ENCODE results near the gene PARVG. TPM values are rescaled to one million over a fixed set of nuclear protein-coding genes. Genes with fewer than 3 reads are reported as not detected.

Gene PARVG
- total RNA-seq, 2 donors from 2014 or later, result 3.6 to 8.4 TPM

GRCh38 chr22:44171561-44171960, 9.2 kb upstream of the PARVG start:
- DNase-seq (no peak), ATAC-seq (no peak)
- intact Hi-C loops (cut with DNase I, micrococcal nuclease), result no loop called here

GRCh38 chr22:44172370-44173108, 8.2 kb upstream of the PARVG start:
- intact Hi-C loops (cut with DNase I, micrococcal nuclease), result no loop called here
- DNase-seq (peak; percentile 51 to 52), ATAC-seq (no peak)

GRCh38 chr22:44173154-44173553, 7.6 kb upstream of the PARVG start:
- ATAC-seq (no peak), DNase-seq (no peak)
- intact Hi-C loops (cut with DNase I, micrococcal nuclease), result no loop called here

GRCh38 chr22:44175676-44176075, 5.0 kb upstream of the PARVG start:
- DNase-seq (no peak), ATAC-seq (no peak)
- intact Hi-C loops (cut with DNase I, micrococcal nuclease), result no loop called here

GRCh38 chr22:44179196-44179988, 1.3 kb upstream of the PARVG start:
- DNase-seq (no peak), ATAC-seq (no peak)
- intact Hi-C loops (cut with DNase I, micrococcal nuclease), result no loop called here

- ATAC-seq, result no peak
Observed at GRCh38 chr22:44179989-44180705, 578 bp upstream of the PARVG start.

GRCh38 chr22:44181033-44181911, 547 bp downstream of the PARVG start:
- intact Hi-C loops (cut with DNase I, micrococcal nuclease), result no loop called here
- DNase-seq (peak in 1 of 2 donors; percentile 54), ATAC-seq (peak; percentile 34)

More at GRCh38 chr22:44179989-44180705, 578 bp upstream of the PARVG start:
- intact Hi-C loops (cut with DNase I, micrococcal nuclease), result no loop called here
- no peak for DNase-seq

- intact Hi-C loops (cut with DNase I, micrococcal nuclease), result no loop called here
- DNase-seq, result peak in 1 of 2 donors; percentile 22
- ATAC-seq, result no peak
Observed at GRCh38 chr22:44181912-44182587, 1.3 kb downstream of the PARVG start.

GRCh38 chr22:44182588-44183286, 2.0 kb downstream of the PARVG start:
- intact Hi-C loops (cut with DNase I, micrococcal nuclease), result no loop called here
- peak; percentile 60 to 62 for DNase-seq
- peak; percentile 34 for ATAC-seq

- no peak for DNase-seq
- intact Hi-C loops (cut with DNase I, micrococcal nuclease), result no loop called here
- no peak for ATAC-seq
Observed at GRCh38 chr22:44183287-44183588, 2.5 kb downstream of the PARVG start.

GRCh38 chr22:44184006-44184405, 3.3 kb downstream of the PARVG start:
- DNase-seq (no peak), ATAC-seq (no peak)
- intact Hi-C loops (cut with DNase I, micrococcal nuclease), result no loop called here

- no peak for ATAC-seq
- DNase-seq, result no peak
Observed at GRCh38 chr22:44185237-44186120, 4.8 kb downstream of the PARVG start.

GRCh38 chr22:44186121-44186510, 5.4 kb downstream of the PARVG start:
- no peak for ATAC-seq
- peak in 1 of 2 donors; percentile 4 for DNase-seq
- intact Hi-C loops (cut with DNase I, micrococcal nuclease), result no loop called here

More at GRCh38 chr22:44185237-44186120, 4.8 kb downstream of the PARVG start:
- intact Hi-C loops (cut with DNase I, micrococcal nuclease), result no loop called here

- ATAC-seq (no peak), DNase-seq (peak in 1 of 2 donors; percentile 10)
- intact Hi-C loops (cut with DNase I, micrococcal nuclease), result no loop called here
Observed at GRCh38 chr22:44186737-44187136, 6.0 kb downstream of the PARVG start.

GRCh38 chr22:44187652-44188230, 7.0 kb downstream of the PARVG start:
- intact Hi-C loops (cut with DNase I, micrococcal nuclease), result no loop called here
- DNase-seq, result peak in 1 of 2 donors; percentile 12
- no peak for ATAC-seq

- peak in 1 of 2 donors; percentile 10 for DNase-seq
- no peak for ATAC-seq
- intact Hi-C loops (cut with DNase I, micrococcal nuclease), result no loop called here
Observed at GRCh38 chr22:44188316-44188715, 7.6 kb downstream of the PARVG start.
